ENCODE results near the gene CHN2. TPM values are rescaled to one million over a fixed set of nuclear protein-coding genes. Genes with fewer than 3 reads are reported as not detected.
"Not testable (repeated sequence)": the region's sequence is repeated elsewhere in the genome, so short reads cannot be mapped to it uniquely, and the experiment has no call there.

CHN2 gene
- polyA plus RNA-seq, 4 donors: 13.9 to 19.7 (median 17.4) TPM

DNA sequence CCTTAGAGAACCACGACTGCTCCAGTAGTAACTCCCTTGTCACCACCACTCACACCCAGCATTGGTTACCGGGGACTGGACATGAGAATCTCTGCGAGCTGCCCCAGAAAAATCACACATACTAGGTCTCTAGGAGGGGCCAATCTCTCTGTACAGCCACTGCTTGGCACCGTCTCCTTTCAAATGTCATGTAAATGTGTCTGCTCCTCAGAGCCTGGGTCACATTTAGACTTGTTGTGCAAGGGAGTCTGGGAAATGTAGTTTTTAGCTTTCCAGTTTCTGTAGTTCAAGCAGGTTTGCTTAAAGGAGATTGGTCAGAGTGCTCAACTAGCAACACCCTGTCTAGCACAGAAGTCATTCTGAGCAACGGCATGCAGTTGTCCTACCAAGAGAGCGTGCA, 60.0 kb downstream of the CHN2 start:
- DNase-seq (ENCODE audit: low read depth in 4 of 4, low spot score in 2 of 4): no peak

DNA sequence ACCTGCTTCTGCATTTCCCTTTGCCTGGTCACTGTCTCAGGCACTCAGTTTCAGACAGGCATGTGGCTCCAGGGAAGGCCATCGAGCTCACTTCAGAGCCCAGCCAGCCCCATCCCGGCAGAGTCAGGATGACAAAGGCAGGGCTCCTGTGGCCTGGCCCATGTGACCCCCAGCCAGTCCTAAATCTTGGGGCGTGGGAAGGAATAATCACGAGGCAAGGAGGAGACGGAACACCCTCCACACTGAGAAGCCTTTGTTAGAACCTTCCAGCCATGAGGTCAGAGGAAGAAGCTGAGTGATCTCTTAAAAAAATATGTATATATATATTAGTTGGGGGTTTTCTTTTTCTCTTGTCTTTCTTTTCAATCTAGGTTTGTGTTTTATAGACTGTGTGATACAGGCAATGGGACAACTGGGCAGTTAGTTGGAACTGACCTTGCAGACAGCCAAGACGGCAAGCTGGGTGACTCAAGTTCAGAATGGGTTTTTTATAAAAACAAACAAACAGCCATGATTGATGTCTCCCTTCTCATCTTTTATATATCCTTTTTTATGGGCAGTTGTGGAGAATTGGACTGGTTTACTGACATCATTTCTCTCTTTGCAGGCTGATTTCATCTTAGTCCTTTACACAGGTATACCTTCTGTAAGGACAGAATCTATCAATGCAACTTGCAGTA, 60.8 kb downstream of the CHN2 start:
- no peak for DNase-seq (ENCODE audit: low read depth in 4 of 4, low spot score in 2 of 4)

DNA sequence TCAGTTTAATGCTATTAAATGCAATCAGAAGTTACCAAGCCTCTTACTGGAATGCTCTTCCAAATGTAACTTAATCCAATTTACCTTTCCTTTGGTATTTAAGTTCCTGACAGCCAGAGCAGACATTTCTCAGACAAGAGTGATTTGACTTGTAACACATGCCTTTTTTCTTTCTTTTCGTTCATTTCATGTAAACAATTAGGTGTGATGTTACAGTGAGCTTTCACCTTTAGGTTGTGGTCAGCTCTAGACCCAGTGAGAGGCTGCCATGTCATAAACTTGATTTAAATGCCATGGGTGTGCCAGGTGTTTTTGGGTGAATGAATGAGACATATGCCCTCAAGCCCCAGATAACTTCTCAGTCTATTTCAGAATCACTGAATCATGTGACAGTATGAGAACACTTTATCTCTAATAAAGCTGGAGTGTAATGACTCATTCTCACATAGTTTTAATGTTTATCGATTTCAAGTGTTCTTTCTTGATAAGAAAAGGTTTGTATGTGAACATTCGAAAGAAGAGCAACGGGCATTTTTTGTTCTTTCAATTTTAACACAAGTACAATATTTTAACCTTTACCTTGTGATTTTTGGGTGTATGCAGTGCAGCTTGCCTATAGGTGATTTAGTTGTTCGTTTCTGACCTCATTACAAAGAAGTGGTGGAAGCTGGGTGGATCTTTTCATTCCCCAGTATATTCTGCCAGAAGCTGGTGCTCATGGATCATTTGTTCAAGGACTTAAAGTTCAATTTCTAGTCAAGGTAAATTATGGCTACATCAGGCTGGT, 61.5 kb downstream of the CHN2 start:
- DNase-seq (ENCODE audit: low read depth in 4 of 4, low spot score in 2 of 4): no peak

GRCh38 chr7:29256693-29257002, 62.1 kb downstream of the CHN2 start:
- DNase-seq (ENCODE audit: low read depth in 4 of 4, low spot score in 2 of 4): no peak

DNA sequence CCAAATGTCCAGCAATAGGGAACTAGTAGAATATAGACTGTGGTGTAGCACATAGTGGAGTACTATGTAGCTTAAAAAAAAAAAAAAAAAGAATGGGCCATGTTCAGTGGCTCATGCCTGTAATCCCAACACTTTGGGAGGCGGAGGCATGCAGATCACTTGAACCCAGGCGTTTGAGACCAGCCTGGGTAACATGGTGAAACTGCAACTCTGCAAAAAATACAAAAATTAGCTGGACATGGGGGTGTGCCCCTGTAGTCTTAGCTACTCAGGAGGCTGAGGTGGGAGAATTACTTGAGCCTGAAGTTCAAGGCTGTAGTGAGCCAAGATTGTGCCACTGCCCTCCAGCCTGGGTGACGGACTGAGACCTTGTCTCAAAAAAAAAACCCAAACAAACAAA, 64.4 kb downstream of the CHN2 start:
- DNase-seq (ENCODE audit: low read depth in 4 of 4, low spot score in 2 of 4): no peak

DNA sequence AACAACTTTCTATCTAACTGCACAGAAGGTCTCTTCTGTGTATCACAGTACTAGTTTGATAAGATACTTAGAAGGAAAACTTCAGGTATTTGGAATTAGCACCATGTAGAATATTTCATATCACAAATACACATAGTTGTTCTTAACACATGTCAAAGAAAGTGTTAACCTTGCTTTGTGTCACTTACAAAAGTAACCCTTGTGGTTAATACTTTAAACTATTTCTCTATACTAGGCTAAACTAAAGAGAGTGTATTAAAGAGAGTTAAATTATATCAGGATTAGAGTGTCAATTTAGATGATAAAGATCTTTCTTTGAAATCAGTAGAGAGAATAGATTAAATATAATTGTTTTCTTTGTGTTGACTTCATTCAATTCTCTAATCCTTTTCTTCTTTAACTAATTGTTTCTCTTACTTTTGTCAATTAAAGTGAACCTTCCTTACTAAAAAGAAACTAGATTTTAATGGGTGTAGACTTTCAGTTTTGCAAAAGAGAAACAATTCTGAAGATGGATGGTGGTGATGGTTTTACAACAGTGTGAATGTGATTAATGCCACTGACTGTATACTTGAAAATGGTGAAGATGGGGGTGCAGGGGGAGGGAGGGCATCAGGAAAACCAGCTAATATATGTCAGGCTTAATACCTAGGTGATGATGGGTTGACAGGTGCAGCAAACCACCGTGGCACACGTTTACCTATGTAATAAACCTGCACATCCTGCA, 67.8 kb downstream of the CHN2 start:
- no peak for DNase-seq (ENCODE audit: low read depth in 4 of 4, low spot score in 2 of 4)

GRCh38 chr7:29263601-29264207, 69.1 kb downstream of the CHN2 start:
- not testable (repeated sequence) for DNase-seq (ENCODE audit: low read depth in 4 of 4, low spot score in 2 of 4)

DNA sequence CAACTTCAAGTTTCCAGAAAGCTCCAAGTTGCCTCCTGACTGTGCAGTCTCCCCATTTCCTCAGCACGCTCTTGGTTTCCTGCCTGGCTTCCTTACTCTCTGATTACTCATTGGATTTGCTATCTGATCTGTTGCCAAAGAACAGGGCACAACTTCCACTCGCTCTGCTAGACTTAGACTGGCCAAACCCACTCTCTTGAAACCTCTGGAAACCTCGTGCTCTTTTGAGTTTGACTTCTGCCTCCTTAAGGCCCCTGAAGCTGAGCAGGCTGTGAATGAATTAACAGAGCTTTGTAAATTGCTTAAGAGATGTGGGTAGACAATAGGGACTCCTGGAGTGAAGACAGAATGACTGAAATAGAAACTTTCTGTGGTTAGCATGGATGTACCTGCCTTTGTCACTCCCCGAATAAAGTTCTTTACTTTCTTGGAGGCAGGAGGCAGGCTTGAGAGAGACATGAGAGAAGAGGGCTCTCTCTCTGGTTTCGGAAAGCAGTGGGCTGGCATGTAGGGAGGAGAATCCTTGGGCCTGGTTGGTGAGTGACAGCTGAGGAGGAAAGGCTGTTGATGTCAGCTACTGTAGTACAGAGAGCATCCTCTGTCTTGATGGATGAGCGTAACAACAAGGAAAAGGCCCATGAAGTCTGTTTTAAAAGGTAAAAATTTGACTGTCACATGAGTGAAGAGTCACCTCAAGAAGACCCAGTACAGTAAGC, 70.8 kb downstream of the CHN2 start:
- no peak for DNase-seq (ENCODE audit: low read depth in 4 of 4, low spot score in 2 of 4)

DNA sequence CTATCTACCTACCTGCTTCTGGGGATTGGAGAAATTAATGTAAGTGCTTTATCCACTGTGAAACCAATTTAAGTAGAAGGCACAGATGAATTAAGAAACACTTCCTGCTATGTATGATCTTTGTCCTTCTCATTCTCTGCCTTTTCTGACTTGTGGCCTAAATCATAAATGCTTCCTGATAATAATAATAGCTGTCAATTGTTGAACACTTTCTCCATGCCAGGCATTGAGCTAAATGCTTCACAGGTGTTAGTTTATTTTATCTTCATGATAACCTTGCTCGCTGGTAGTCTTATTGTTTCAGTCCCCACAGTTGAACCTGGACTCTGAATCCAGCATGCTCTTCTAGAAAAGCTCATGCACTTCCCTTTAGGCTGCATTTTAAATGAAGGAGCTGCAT, 75.4 kb downstream of the CHN2 start:
- no peak for DNase-seq (ENCODE audit: low read depth in 4 of 4, low spot score in 2 of 4)

GRCh38 chr7:29270594-29271318, 76.2 kb downstream of the CHN2 start:
- no peak for DNase-seq (ENCODE audit: low read depth in 4 of 4, low spot score in 2 of 4)

DNA sequence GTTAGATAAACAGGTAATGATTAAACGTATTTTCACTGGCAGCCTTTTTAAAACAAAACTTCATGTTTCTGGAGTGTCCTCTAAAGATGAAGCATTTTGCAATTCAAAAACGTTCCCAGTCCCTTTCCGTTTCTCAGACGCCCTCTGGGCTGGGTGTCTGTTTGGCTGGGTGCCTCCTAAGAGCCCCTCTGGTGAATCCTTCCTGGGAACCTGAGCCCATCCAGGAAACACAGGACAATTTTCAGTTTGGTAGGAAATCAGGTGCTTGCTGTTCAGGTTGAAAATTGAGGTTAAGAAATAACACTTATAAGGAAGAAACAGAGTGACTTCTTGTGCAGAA, 76.7 kb downstream of the CHN2 start:
- no peak for DNase-seq (ENCODE audit: low read depth in 4 of 4, low spot score in 2 of 4)

DNA sequence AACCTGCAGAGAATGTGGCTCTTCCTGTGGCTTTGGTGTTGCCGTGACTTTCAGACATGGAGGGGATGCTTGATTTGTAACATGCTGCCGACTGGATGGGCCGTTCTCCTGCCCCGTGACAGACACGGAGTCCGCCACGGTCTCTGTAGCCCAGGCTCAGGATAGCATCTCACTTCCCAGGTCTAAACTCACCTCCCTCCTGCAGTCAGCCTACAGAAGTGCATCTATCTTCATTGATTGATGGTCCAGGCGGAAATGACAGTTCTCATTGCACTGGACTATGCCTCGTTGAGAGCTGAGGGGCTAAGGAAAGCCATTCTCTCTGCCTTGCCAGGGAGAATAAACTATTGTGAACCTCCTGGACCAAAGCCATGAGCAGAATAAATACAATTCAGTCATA, 77.5 kb downstream of the CHN2 start:
- DNase-seq (ENCODE audit: low read depth in 4 of 4, low spot score in 2 of 4): no peak

- no peak for DNase-seq (ENCODE audit: low read depth in 4 of 4, low spot score in 2 of 4)
These were observed 79.8 kb downstream of the CHN2 start for GRCh38 chr7:29274146-29275017.

GRCh38 chr7:29275018-29275318, 80.4 kb downstream of the CHN2 start:
- DNase-seq (ENCODE audit: low read depth in 4 of 4, low spot score in 2 of 4): no peak

DNA sequence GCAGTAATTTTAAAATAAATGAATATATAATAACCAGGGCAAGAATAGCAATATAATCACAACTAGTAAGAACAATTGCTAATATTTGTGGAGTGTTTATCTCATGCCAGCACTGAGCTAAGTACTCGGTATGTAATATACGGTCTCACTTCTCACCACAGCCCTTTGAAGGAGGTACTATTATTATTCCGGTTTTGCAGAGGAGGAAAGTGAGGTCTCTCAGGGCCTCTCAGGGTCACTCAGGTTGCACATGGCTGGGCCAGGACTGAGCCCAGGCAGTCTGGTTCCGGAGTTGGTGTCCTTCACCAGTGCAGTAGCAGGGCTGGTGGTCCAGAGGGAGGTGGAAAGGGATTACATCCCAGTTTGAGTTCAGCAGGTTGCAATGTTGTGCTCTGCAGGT, 80.9 kb downstream of the CHN2 start:
- DNase-seq (ENCODE audit: low read depth in 4 of 4, low spot score in 2 of 4): no peak

- DNase-seq (ENCODE audit: low read depth in 4 of 4, low spot score in 2 of 4): no peak
These were observed 81.6 kb downstream of the CHN2 start for GRCh38 chr7:29276199-29276598.

GRCh38 chr7:29276806-29277205, 82.2 kb downstream of the CHN2 start:
- no peak for DNase-seq (ENCODE audit: low read depth in 4 of 4, low spot score in 2 of 4)

GRCh38 chr7:29277436-29278215, 83.1 kb downstream of the CHN2 start:
- no peak for DNase-seq (ENCODE audit: low read depth in 4 of 4, low spot score in 2 of 4)
